Measurements from ENCODE around the gene CFAP58.

GRCh38 chr10:104440221-104440620 lies 86.6 kb downstream of the CFAP58 start:
- TF ChIP-seq CTCF (CRISPR knock-in tag; IDR thresholded peaks at IDR 0.05) (no peak), SRSF9 (IDR thresholded peaks at IDR 0.05; ENCODE audit: borderline replicate concordance, insufficient read depth, low read depth, low read length, poor library complexity, severe bottlenecking) (no peak), BORCS8-MEF2B (CRISPR knock-in tag; IDR thresholded peaks at IDR 0.05) (no peak), SOX5 (CRISPR knock-in tag; IDR thresholded peaks at IDR 0.05; ENCODE audit: borderline replicate concordance) (no peak), AGO2 (optimal IDR thresholded peaks at IDR 0.05; ENCODE audit: low read depth, low read length) (no peak), ZNF816 (CRISPR knock-in tag; IDR thresholded peaks at IDR 0.05; ENCODE audit: borderline replicate concordance) (no peak), REST (IDR thresholded peaks at IDR 0.05; ENCODE audit: borderline replicate concordance in 1 of 2, low read depth in 1 of 2, low read length in 2 of 2) (no peak), ZNF331 (CRISPR knock-in tag; IDR thresholded peaks at IDR 0.05) (no peak), ZNF550 (CRISPR knock-in tag; IDR thresholded peaks at IDR 0.05; ENCODE audit: borderline replicate concordance) (no peak), DNMT1 (CRISPR knock-in tag; IDR thresholded peaks at IDR 0.05) (no peak)
